ENCODE data around the gene RNF4. TPM values are rescaled to one million over a fixed set of nuclear protein-coding genes. Genes with fewer than 3 reads are reported as not detected.

Gene RNF4
- total RNA-seq, 1 donor = 68.8 TPM

DNA sequence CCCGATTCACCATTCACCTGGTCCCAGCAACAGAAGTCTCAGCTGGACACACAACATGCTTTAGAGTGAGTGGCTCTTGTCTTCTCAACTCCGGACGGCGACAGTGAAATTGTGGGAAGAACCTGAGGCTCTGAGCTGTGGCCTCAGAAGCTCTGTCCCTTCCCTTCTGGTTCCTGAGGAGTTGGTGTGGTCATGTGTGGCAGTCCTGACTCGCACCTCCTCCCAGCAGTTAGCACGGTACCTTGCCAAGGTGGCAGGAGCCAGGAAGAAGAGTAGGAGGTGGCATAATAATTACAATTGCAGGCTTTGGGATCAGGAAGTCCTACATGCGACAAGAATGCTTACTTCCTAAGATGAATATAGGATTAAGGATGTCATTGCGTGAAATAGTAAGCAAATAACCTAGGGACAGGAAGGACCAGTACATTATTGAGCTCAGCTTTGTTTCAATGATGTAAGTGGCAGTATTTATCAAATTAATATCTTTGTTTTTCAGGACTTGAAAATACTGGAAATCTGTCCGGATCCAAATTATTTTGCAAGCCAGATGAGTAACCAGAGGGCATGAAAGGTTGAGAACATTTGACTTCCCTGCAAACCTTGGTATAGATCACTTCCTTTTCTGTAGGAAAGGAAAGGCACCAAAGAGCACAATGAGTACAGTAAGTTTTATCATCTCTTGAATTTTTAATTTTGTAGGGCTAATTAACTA lies 21.1 kb downstream of the RNF4 start:
- Histone ChIP-seq H3K4me1 (ENCODE audit: insufficient read depth, low read length) (peaks cover 12% of the 10 kb centered on the region), H3K27me3 (ENCODE audit: insufficient read depth, low read length) (no peaks in the 10 kb centered on the region), H4K20me1 (ENCODE audit: insufficient read depth, low read length) (peaks cover 69% of the 10 kb centered on the region), H3K79me2 (ENCODE audit: insufficient read depth, low read length) (peaks cover 91% of the 10 kb centered on the region), H2AFZ (ENCODE audit: low read length) (no peak overlapping the region), H3K9me3 (ENCODE audit: low read depth, low read length) (no peaks in the 10 kb centered on the region), H3K4me2 (ENCODE audit: insufficient read depth, low read length) (no peak overlapping the region), H3K36me3 (ENCODE audit: insufficient read depth, low read length) (peaks cover 31% of the 10 kb centered on the region), H3K4me3 (ENCODE audit: insufficient read depth, low read length) (no peak overlapping the region), H3K27ac (ENCODE audit: low read depth, low read length) (peak overlapping the region; percentile 59)
- TF ChIP-seq, protein P1, sequence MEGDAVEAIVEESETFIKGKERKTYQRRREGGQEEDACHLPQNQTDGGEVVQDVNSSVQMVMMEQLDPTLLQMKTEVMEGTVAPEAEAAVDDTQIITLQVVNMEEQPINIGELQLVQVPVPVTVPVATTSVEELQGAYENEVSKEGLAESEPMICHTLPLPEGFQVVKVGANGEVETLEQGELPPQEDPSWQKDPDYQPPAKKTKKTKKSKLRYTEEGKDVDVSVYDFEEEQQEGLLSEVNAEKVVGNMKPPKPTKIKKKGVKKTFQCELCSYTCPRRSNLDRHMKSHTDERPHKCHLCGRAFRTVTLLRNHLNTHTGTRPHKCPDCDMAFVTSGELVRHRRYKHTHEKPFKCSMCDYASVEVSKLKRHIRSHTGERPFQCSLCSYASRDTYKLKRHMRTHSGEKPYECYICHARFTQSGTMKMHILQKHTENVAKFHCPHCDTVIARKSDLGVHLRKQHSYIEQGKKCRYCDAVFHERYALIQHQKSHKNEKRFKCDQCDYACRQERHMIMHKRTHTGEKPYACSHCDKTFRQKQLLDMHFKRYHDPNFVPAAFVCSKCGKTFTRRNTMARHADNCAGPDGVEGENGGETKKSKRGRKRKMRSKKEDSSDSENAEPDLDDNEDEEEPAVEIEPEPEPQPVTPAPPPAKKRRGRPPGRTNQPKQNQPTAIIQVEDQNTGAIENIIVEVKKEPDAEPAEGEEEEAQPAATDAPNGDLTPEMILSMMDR (IDR thresholded peaks at IDR 0.05; ENCODE audit: extremely low read depth, low read depth, low read length) = no peak
- peak; percentile 39 for DNase-seq (ENCODE audit: insufficient read length, low spot score, missing footprints)

DNA sequence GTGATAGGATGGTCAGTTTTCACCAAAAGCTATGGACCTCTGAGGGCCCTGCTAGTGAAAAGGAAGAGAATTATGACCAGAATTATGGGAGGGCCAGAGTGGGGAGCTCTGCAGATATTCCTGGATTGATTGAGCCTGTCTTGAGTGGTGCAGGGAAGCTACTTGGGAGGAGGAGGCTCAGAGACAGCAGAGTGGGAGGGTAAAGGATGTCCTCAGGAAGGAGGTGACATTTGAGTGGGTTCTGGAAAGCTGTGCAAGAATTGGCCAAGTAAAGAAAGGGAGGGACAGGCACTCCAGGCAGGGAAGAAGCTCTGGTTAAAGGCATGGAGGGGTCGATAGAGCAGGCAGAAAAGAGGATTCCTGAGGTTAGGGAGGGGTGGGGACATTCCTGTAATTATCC lies 24.1 kb downstream of the RNF4 start:
- TF ChIP-seq, protein P1 (IDR thresholded peaks at IDR 0.05; ENCODE audit: extremely low read depth, low read depth, low read length) = no peak
- peaks cover 51% of the 10 kb centered on the region for H3K36me3 ChIP-seq (ENCODE audit: insufficient read depth, low read length)
- H3K27me3 ChIP-seq (ENCODE audit: insufficient read depth, low read length) = no peaks in the 10 kb centered on the region
- H3K79me2 ChIP-seq (ENCODE audit: insufficient read depth, low read length) = peaks cover 86% of the 10 kb centered on the region
- DNase-seq (ENCODE audit: insufficient read length, low spot score, missing footprints) = no peak
- H3K9me3 ChIP-seq (ENCODE audit: low read depth, low read length) = no peaks in the 10 kb centered on the region
- H3K4me2 ChIP-seq (ENCODE audit: insufficient read depth, low read length) = no peak overlapping the region
- H2AFZ ChIP-seq (ENCODE audit: low read length) = no peak overlapping the region
- H3K4me1 ChIP-seq (ENCODE audit: insufficient read depth, low read length) = peaks cover 16% of the 10 kb centered on the region
- H4K20me1 ChIP-seq (ENCODE audit: insufficient read depth, low read length) = peaks cover 54% of the 10 kb centered on the region
- H3K27ac ChIP-seq (ENCODE audit: low read depth, low read length) = no peak overlapping the region
- no peak overlapping the region for H3K4me3 ChIP-seq (ENCODE audit: insufficient read depth, low read length)

DNA sequence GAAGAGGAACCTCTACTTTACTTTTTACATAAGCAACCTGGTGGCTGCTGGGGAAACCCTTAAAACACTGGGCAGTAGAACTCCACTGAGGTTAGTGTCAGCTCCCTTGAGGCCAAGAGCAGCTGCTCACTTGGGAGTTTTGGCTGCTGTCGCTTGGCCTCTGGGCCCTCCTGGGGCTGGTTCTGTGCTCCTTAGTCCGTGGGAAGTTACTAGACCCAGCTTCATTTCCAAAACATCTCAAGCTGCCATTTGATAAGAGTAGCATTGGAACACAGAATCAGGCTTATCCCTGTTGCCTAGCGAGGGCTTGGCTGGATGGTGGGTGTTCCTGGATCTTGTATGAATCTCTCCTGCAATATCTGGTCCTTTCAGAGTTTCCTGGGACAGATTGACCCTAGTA lies 26.1 kb downstream of the RNF4 start:
- H2AFZ ChIP-seq (ENCODE audit: low read length) = no peak overlapping the region
- no peaks in the 10 kb centered on the region for H3K27me3 ChIP-seq (ENCODE audit: insufficient read depth, low read length)
- H3K36me3 ChIP-seq (ENCODE audit: insufficient read depth, low read length) = peaks cover 60% of the 10 kb centered on the region
- peak; percentile 52 for DNase-seq (ENCODE audit: insufficient read length, low spot score, missing footprints)
- H3K4me2 ChIP-seq (ENCODE audit: insufficient read depth, low read length) = no peak overlapping the region
- peaks cover 42% of the 10 kb centered on the region for H4K20me1 ChIP-seq (ENCODE audit: insufficient read depth, low read length)
- peak overlapping the region; percentile 1 for H3K27ac ChIP-seq (ENCODE audit: low read depth, low read length)
- H3K79me2 ChIP-seq (ENCODE audit: insufficient read depth, low read length) = peaks cover 71% of the 10 kb centered on the region
- H3K9me3 ChIP-seq (ENCODE audit: low read depth, low read length) = no peaks in the 10 kb centered on the region
- TF ChIP-seq, protein P1 (IDR thresholded peaks at IDR 0.05; ENCODE audit: extremely low read depth, low read depth, low read length) = no peak
- H3K4me3 ChIP-seq (ENCODE audit: insufficient read depth, low read length) = no peak overlapping the region
- peaks cover 11% of the 10 kb centered on the region for H3K4me1 ChIP-seq (ENCODE audit: insufficient read depth, low read length)

DNA sequence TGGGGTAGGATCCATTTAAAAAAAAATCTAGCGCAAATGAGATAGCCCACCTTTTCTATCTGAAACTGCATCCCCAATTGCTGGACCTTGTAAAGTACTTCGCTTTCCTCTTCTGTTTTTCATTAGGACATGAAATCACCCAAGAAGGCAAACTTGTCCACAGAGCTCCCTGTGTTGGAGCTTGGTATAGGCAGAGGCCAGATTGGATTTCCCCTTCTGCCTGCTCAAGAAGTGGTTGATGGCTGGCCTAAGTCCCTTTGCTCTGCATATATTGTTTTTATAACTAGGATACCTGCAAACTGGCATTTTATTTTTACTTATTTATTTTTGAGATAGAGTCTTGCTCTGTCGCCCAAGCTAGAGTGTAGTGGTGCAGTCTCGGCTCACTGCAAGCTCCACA lies 28.4 kb downstream of the RNF4 start:
- Histone ChIP-seq H3K9me3 (ENCODE audit: low read depth, low read length) (no peaks in the 10 kb centered on the region), H3K27ac (ENCODE audit: low read depth, low read length) (no peak overlapping the region), H3K4me3 (ENCODE audit: insufficient read depth, low read length) (no peak overlapping the region), H3K27me3 (ENCODE audit: insufficient read depth, low read length) (no peaks in the 10 kb centered on the region), H2AFZ (ENCODE audit: low read length) (no peak overlapping the region), H3K36me3 (ENCODE audit: insufficient read depth, low read length) (peaks cover 66% of the 10 kb centered on the region), H3K79me2 (ENCODE audit: insufficient read depth, low read length) (peaks cover 68% of the 10 kb centered on the region), H3K4me2 (ENCODE audit: insufficient read depth, low read length) (no peak overlapping the region), H4K20me1 (ENCODE audit: insufficient read depth, low read length) (peaks cover 44% of the 10 kb centered on the region), H3K4me1 (ENCODE audit: insufficient read depth, low read length) (peaks cover 10% of the 10 kb centered on the region)
- DNase-seq (ENCODE audit: insufficient read length, low spot score, missing footprints) = peak; percentile 41
- TF ChIP-seq, protein P1 (IDR thresholded peaks at IDR 0.05; ENCODE audit: extremely low read depth, low read depth, low read length) = no peak
